ENCODE data around the gene ACBD4.

- TF ChIP-seq ESRRA (CRISPR knock-in tag; IDR thresholded peaks at IDR 0.05; ENCODE audit: low read depth) (no peak), ETV6 (CRISPR knock-in tag; conservative IDR thresholded peaks at IDR 0.05) (no peak), CCAR2 (optimal IDR thresholded peaks at IDR 0.05; ENCODE audit: low read depth, low read length) (no peak), REST (IDR thresholded peaks at IDR 0.05; ENCODE audit: borderline replicate concordance in 1 of 2, low read depth in 1 of 2, low read length in 2 of 2) (no peak), ZNF713 (CRISPR knock-in tag; IDR thresholded peaks at IDR 0.05) (no peak), ZNF343 (CRISPR knock-in tag; IDR thresholded peaks at IDR 0.05) (no peak), ZFP41 (CRISPR knock-in tag; IDR thresholded peaks at IDR 0.05; ENCODE audit: borderline replicate concordance) (no peak)
- TF ChIP-seq, protein P1, sequence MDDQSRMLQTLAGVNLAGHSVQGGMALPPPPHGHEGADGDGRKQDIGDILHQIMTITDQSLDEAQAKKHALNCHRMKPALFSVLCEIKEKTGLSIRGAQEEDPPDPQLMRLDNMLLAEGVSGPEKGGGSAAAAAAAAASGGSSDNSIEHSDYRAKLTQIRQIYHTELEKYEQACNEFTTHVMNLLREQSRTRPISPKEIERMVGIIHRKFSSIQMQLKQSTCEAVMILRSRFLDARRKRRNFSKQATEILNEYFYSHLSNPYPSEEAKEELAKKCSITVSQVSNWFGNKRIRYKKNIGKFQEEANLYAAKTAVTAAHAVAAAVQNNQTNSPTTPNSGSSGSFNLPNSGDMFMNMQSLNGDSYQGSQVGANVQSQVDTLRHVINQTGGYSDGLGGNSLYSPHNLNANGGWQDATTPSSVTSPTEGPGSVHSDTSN (CRISPR knock-in tag; IDR thresholded peaks at IDR 0.05; ENCODE audit: borderline replicate concordance), result no peak
- TF ChIP-seq, protein P2, sequence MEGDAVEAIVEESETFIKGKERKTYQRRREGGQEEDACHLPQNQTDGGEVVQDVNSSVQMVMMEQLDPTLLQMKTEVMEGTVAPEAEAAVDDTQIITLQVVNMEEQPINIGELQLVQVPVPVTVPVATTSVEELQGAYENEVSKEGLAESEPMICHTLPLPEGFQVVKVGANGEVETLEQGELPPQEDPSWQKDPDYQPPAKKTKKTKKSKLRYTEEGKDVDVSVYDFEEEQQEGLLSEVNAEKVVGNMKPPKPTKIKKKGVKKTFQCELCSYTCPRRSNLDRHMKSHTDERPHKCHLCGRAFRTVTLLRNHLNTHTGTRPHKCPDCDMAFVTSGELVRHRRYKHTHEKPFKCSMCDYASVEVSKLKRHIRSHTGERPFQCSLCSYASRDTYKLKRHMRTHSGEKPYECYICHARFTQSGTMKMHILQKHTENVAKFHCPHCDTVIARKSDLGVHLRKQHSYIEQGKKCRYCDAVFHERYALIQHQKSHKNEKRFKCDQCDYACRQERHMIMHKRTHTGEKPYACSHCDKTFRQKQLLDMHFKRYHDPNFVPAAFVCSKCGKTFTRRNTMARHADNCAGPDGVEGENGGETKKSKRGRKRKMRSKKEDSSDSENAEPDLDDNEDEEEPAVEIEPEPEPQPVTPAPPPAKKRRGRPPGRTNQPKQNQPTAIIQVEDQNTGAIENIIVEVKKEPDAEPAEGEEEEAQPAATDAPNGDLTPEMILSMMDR (CRISPR knock-in tag; IDR thresholded peaks at IDR 0.05), result no peak
Observed at GRCh38 chr17:45132320-45132571, 3.2 kb upstream of the ACBD4 start, which contains the start of gene PLCD3.
